GM21786 (cell line): ENCODE measurements around the gene CHN2.
A peak's percentile ranks its signal among the peaks of the same experiment; 100 is the strongest.

Experiments
- ATAC-seq: cut with Tn5 transposase; IDR thresholded peaks from one replicate; pipeline ENCODE4 v1.9.1; 2021; ENCODE audit not compliant: unreplicated experiment

Gene CHN2

DNA sequence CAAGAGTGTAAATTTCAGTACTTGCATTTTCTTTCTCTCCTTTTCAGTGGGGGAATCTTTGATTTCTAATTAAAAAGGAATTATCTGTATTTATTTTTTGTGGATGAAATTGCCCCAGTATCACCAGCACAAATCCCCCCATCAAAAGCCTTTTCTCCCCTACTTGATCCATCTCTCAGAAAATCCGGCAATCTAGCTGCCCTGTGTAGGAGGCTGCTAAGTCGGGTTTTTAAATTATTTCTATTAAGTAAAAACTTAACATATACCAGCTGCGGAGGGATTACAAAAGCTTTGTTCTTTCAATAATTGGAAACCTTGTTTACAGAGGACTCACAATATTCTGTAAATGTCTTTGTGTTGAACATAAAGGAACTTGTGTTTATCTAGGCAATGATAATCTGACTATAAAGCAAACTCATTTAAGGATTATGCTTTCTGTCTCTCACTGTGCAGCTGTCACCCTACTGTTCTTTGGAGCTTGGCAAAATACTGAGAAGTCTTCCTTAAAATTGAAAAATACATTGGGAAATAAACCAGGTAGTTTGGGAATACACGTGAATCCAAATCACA is 191.7 kb downstream of the CHN2 start:
- no peak for ATAC-seq

DNA sequence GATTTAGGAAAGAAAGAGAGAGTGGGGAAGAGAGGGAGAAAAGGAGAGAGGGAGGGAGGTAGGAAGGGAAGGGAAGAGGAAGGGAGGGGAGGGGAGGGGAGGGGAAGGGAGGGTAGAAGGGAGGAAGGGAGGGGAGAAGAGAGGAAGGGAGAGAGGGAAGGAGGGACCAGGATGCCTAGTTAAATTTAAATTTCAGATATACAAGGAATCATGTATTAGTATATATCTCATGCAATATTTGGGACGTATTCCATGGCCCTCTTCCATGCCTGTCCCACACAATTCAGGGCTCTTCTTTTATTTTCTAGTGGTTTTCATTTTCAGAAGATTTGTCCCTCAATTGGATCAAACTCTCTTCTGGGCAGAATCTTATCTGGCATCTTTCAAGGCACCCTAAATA is 196.7 kb downstream of the CHN2 start:
- no peak for ATAC-seq

DNA sequence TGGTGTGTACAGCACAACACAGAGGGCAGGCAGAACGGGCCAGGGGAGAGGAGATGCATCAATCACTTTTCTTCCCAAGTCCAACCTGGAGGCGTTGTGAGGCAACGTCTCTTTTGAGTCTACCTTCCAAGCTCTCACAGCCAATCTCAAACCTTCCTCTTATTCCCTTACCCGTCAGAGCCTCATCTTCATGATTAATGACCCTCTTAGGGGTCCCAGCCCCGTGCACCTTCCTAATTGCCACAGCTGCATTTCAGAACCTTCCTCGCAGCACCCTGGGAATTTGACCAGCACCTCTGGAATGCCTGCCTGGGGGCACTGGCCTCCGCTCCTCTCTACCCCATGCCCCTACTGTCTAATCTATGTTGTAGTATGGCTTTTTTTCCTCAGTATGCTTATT is 199.7 kb downstream of the CHN2 start:
- ATAC-seq, result no peak

DNA sequence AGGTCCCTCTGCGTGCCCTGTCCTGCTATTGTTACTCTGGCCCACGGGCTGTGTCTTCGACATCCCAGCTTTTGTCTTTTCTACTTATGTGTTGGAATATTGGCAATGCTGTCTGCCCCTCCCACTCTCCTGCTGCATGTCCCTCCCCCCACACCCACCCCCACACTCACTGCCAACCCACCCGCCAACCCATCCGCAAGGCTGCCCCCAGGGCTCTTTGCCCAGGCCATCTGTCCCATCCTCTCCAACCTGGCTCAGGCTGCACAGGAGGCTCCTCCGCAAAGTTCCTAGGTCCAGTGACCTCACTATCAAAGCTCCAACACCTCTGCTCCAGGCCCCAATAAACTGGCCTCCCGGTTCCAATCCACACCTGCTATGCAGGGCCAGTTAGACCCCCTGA is 202.0 kb downstream of the CHN2 start:
- no peak for ATAC-seq

DNA sequence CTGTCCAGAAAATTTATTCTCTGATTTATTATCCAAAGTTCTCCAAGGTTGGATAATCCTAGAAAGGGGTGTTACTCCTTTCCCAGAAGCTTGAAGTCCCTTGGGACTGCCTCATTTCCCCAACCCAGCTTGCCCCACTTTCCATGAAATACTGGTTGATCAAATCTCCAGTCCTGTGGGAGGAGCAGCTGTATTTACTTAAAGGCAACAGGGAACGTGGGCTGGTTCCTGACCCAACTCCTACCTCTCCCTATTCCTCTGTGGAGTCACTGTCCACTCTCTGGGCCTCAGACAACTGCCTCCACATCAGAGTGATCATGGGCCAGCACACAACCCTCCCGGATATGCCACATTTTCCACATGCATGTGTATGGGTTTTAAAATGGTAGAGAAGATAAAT is 202.8 kb downstream of the CHN2 start:
- ATAC-seq, result no peak

- no peak for ATAC-seq
Measured at GRCh38 chr7:29398011-29398410, 203.4 kb downstream of the CHN2 start.

DNA sequence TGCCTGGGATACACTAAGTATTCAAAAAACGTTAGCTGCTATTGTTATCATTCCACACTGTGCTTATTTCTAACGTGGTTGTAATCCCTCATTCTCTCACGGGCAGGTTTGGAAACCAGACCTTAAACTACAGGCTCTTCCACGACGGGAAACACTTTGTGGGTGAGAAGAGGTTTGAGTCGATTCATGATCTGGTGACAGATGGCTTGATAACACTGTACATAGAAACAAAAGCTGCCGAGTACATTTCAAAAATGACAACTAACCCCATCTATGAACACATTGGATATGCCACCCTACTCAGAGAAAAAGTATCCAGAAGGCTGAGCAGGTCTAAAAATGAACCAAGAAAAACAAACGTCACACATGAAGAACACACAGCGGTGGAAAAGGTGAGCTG is 205.9 kb downstream of the CHN2 start:
- ATAC-seq, result no peak

GRCh38 chr7:29401769-29402168 is 207.2 kb downstream of the CHN2 start:
- no peak for ATAC-seq

- no peak for ATAC-seq
Measured at GRCh38 chr7:29405891-29406290, 211.3 kb downstream of the CHN2 start.

GRCh38 chr7:29406366-29406765 is 211.8 kb downstream of the CHN2 start:
- no peak for ATAC-seq

DNA sequence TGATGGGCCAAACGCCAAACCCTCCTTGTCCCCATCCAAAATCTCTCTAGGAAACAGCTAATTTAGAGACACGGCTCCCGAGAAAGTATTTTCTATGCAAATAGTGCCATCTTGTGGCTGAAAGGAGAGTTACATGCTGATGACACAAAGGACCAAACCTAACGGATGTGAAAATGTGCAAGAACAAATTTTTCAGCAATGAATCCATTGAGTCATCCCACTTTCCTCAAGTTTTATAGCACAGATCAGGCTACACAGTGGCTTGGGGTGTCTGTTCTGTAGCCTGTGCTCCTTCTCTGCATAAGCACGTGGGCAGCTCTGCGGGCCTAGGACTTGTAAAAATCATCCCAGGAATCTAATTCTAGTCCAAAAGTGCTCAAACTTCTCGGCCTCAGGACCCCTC is 214.3 kb downstream of the CHN2 start:
- ATAC-seq, result peak; percentile 80

DNA sequence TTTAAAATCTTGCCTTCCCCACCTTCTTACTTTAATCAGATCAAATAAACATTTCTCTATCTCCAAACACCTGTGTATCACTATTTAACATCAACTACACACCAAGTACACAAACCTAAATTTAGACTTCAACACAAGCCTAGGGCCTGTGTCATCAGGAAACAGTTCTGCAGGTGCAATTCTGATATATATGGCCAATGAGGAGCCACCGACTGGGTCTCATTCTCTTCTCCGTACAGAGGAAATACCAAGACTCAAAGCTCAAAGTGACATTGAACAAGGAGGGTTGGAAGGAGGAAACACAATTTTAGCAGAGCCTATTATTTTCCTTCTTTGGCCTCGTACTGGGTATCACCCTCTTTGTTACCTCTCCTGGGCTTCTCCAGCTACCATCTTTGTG is 216.4 kb downstream of the CHN2 start:
- ATAC-seq, result no peak

GRCh38 chr7:29412912-29413311 is 218.3 kb downstream of the CHN2 start:
- ATAC-seq, result no peak

DNA sequence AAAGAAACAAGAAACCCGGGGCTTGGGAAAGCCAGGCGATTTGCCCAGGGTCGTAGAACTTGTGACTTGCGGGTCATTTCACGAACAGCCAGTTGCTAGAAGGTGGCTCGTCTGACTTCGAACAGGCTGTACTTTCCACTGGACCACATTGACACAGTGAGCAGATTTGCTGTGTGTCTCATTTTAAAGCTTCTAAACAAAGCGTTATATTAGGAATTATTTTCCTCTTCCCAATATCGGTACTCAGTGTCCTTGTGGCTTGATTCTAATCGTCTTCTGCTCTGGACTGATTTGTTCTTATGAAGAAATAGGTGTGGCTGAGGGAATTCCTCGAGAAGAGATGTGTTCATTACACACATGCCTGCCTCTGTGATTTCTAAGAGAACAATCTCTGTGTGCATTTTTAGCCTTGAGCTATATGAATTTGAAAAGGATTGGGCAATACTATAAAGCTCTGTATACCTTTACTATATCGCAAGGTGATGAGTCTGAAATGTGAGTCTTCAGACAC is 219.1 kb downstream of the CHN2 start:
- ATAC-seq, result no peak

- no peak for ATAC-seq
Measured at GRCh38 chr7:29414216-29414615, 219.6 kb downstream of the CHN2 start.

- ATAC-seq, result no peak
Measured at GRCh38 chr7:29415215-29415614, 220.6 kb downstream of the CHN2 start.

- ATAC-seq, result no peak
Measured at GRCh38 chr7:29416276-29416937, 221.8 kb downstream of the CHN2 start.

- ATAC-seq, result no peak
Measured at GRCh38 chr7:29416938-29417305, 222.3 kb downstream of the CHN2 start.

DNA sequence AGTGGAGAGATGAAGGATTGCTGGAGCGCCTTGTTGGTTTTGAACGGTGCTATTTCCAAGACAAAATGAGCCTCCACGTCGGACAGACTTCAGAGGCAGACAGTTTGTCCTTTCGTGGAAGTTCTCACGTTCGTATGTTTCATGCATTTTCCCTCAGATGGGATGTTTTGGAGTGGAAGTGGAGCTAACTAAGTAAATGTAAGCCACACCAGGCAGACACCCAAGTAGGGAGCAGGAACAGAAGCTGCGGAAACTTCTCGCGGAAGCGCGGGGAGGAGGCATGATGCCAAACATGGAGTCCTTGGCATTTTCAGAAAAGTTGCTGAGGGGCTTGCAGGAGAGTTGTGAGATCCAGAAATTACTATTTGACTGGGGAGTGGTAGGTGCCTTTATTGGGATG is 223.5 kb downstream of the CHN2 start:
- no peak for ATAC-seq

DNA sequence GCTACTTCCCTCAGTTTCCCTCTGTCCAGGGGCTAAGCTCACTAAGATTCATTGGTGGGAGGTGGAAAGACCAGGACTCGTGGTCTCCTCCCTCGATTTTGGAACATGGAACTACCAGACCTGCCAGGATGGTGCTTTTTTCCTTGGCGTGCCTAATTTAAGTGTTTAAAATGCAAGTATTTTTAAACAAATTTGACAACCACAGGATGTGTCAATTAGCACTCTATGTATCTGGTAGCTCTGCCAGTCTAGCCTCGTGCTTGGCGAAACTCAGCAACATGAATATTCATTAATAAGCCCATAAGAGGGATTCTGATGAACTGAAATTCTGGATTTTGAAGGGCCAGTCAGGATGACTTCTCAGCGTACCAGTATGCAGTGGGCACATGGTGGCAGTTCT is 224.1 kb downstream of the CHN2 start:
- no peak for ATAC-seq

DNA sequence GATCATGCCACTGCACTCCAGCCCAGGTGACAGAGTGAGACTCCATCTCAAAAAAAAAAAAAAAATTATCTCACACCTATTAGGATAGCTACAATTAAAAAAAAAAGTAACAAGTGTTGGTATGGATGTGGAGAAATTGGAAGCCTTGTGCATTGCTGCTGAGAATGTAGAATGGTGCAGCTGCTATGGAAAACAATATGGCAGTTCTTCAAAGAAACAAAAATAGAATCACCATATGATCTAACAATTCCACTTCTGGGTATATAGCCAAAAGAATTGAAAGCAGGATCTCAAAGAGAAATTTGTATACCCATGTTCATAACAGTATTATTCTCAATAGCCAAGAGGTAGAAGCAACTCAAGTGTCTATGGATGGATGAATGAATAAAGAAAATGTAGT is 225.4 kb downstream of the CHN2 start:
- no peak for ATAC-seq

DNA sequence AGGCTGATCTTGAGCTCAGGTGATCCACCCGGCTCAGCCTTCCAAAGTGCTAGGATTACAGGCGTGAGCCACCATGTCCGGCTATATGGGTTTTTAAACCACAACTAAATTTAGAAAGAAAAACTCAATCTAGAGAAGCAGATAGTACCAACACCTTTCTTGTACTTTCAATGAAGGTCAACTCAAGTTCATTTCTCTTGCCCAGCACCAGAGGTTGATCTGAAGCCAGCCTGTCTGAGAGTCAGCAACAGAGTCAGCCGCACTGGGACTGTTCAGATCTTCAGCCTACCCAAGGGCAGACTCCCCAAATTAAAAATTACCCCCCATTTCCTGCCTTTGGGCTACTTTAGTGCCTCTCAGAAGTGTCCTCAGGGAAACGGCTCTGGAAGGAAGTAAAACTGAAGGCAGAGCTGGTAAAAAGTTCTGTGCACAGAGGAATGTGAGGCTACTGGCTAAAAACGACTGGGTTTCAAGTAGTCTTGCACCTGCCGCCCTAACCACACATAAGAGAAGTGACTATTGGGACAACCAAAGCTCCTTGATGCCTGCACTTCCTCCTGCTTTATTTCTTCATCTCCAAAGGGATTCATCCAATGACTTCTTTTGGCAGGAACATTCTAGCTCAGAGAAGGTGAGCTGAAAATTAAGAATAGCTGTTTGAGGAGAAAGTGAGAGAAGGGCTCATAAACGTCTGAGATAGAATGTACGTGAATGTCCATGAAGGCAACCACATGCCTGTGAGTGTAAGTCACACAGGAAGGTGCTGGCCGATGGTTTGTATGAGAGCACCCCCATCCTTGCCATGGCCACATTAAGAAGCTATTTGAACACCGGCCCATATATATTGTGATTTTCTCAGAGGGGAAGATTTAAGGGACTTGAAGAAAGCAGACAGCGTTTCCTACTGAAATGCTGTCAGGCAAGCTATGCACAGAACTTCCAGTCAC is 226.7 kb downstream of the CHN2 start:
- ATAC-seq, result no peak
